ENCODE results near the gene COL21A1.
"Not testable (repeated sequence)": the region's sequence is repeated elsewhere in the genome, so short reads cannot be mapped to it uniquely, and the experiment has no call there.

The COL21A1 gene

GRCh38 chr6:56023829-56024228 lies 223.6 kb downstream of the COL21A1 start:
- in situ Hi-C loops (cut with HindIII; ENCODE audit: low sequenced_read_pairs), result no loop called here

GRCh38 chr6:56022678-56023077 lies 224.7 kb downstream of the COL21A1 start:
- in situ Hi-C loops (cut with HindIII; ENCODE audit: low sequenced_read_pairs), result no loop called here

DNA sequence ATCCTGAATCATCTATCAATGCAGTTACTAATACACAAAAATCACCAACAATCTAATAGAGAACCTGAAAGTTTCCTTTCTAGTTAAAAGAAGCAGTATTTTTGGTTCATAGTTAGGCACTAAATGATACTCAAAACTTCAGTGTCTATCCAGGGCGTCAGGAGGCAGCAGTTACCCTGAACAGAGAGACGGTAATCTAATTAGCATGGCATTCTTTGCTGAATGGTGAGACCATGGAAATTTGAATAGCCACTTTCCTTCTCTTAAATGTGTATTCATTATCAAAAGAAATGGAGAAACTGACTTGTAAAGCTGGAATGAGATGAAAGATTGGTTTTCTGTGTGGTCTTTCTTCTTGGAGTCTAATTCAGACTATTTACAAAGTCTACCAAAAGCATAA lies 225.4 kb downstream of the COL21A1 start:
- in situ Hi-C loops (cut with HindIII; ENCODE audit: low sequenced_read_pairs), result no loop called here

- in situ Hi-C loops (cut with HindIII; ENCODE audit: low sequenced_read_pairs), result no loop called here
These were observed 227.4 kb downstream of the COL21A1 start for GRCh38 chr6:56019973-56020372.

DNA sequence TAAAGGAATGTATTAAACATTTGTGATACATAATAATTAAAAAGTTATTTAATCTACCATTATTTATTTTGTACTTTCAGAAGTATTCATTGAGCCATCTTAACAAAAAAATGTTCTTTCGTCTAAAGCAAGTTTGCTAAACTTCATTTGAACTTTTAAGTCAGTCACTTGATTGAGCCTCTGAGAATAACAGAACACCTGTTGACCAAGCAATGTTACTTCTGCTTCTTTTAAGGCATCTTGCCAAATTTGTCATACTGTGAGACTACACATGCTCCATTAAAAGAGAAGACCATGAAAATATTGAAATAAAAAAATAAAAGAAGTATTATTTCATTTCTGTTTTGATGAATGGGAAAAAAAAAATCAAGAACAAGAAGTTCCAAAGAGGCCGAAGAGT lies 230.2 kb downstream of the COL21A1 start:
- in situ Hi-C loops (cut with HindIII; ENCODE audit: low sequenced_read_pairs), result no loop called here

GRCh38 chr6:56014039-56014438 lies 233.3 kb downstream of the COL21A1 start:
- in situ Hi-C loops (cut with HindIII; ENCODE audit: low sequenced_read_pairs), result not testable (repeated sequence)

DNA sequence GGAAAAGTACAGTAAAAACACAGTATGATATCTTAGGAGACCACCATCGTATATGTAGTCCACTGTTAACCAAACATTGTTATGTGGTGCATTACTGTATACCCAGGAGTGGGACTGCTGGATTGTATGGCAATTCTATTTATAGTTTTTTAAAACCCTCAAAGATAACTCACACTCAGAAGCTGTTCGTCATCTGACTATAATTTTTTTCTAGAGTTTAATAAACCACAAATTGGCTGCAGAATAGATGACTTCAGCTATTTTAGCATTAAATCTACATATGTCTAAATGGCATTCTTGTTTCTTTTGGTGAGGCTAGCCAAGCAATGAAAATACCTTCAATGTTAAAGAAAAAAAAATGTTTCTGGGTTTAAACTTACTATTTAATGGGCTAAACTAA lies 237.7 kb downstream of the COL21A1 start:
- in situ Hi-C loops (cut with HindIII; ENCODE audit: low sequenced_read_pairs), result no loop called here

Data from endothelial cell of hepatic sinusoid (primary cell).